ENCODE results near the gene LRCH3. TPM values are rescaled to one million over a fixed set of nuclear protein-coding genes. Genes with fewer than 3 reads are reported as not detected.
A peak's percentile ranks its signal among the peaks of the same experiment; 100 is the strongest.

The LRCH3 gene
- total RNA-seq, 2 experiments from 2014 or later: 30.8 to 36.0 TPM

GRCh38 chr3:197847866-197848401 lies 56.9 kb downstream of the LRCH3 start:
- peak; percentile 59 for DNase-seq
- peak overlapping the region; percentile 58 for H3K4me3 Mint-ChIP-seq
- intact Hi-C loops (cut with micrococcal nuclease): loop anchor here (1.0 kb wide), 1 partner anchor 55 kb away; no protein-coding TSS in a partner anchor
- peaks cover 23% of the 10 kb centered on the region for H3K4me1 Mint-ChIP-seq (ENCODE audit: low read depth)
- H3K36me3 Mint-ChIP-seq (ENCODE audit: low read depth): peaks cover 38% of the 10 kb centered on the region
- H3K27me3 Mint-ChIP-seq (ENCODE audit: low read depth): no peaks in the 10 kb centered on the region
- CTCF ChIA-PET: interaction anchor here (0.9 to 1.3 kb wide), 2 partner anchors 30 to 112 kb away, joined by 4 read pairs; no protein-coding TSS in a partner anchor
- peak overlapping the region; percentile 90 for H3K27ac Mint-ChIP-seq
- H3K9me3 Mint-ChIP-seq: no peaks in the 10 kb centered on the region

GRCh38 chr3:197854596-197855343 lies 63.7 kb downstream of the LRCH3 start:
- Mint-ChIP-seq H3K36me3 (ENCODE audit: low read depth) (peaks cover 26% of the 10 kb centered on the region), H3K27me3 (ENCODE audit: low read depth) (no peaks in the 10 kb centered on the region), H3K4me3 (no peak overlapping the region), H3K9me3 (no peaks in the 10 kb centered on the region), H3K27ac (no peak overlapping the region), H3K4me1 (ENCODE audit: low read depth) (no peaks in the 10 kb centered on the region)
- intact Hi-C loops (cut with micrococcal nuclease): no loop called here
- CTCF ChIA-PET: interaction anchor here (0.5 kb wide), 1 partner anchor 114 kb away, joined by 3 read pairs; no protein-coding TSS in a partner anchor
- no peak for DNase-seq

- Mint-ChIP-seq H3K27me3 (ENCODE audit: low read depth) (no peaks in the 10 kb centered on the region), H3K27ac (no peak overlapping the region), H3K9me3 (no peaks in the 10 kb centered on the region), H3K4me1 (ENCODE audit: low read depth) (no peaks in the 10 kb centered on the region), H3K36me3 (ENCODE audit: low read depth) (peaks cover 25% of the 10 kb centered on the region), H3K4me3 (no peak overlapping the region)
- CTCF ChIA-PET: no interaction called here
- no peak for DNase-seq
- intact Hi-C loops (cut with micrococcal nuclease): no loop called here
Measured at GRCh38 chr3:197855571-197855970, 64.5 kb downstream of the LRCH3 start.

GRCh38 chr3:197856199-197856816 lies 65.3 kb downstream of the LRCH3 start:
- no peak for DNase-seq
- CTCF ChIA-PET: no interaction called here
- peaks cover 22% of the 10 kb centered on the region for H3K36me3 Mint-ChIP-seq (ENCODE audit: low read depth)
- no peak overlapping the region for H3K27ac Mint-ChIP-seq
- intact Hi-C loops (cut with micrococcal nuclease): no loop called here
- no peak overlapping the region for H3K4me3 Mint-ChIP-seq
- no peaks in the 10 kb centered on the region for H3K27me3 Mint-ChIP-seq (ENCODE audit: low read depth)
- no peaks in the 10 kb centered on the region for H3K9me3 Mint-ChIP-seq
- H3K4me1 Mint-ChIP-seq (ENCODE audit: low read depth): no peaks in the 10 kb centered on the region

- H3K9me3 Mint-ChIP-seq: no peaks in the 10 kb centered on the region
- CTCF ChIA-PET: interaction anchor here (0.6 kb wide), 1 partner anchor 71 kb away, joined by 3 read pairs; no protein-coding TSS in a partner anchor
- no peaks in the 10 kb centered on the region for H3K27me3 Mint-ChIP-seq (ENCODE audit: low read depth)
- H3K27ac Mint-ChIP-seq: no peak overlapping the region
- H3K36me3 Mint-ChIP-seq (ENCODE audit: low read depth): peaks cover 19% of the 10 kb centered on the region
- no peaks in the 10 kb centered on the region for H3K4me1 Mint-ChIP-seq (ENCODE audit: low read depth)
- no peak for DNase-seq
- H3K4me3 Mint-ChIP-seq: no peak overlapping the region
- intact Hi-C loops (cut with micrococcal nuclease): no loop called here
Measured at GRCh38 chr3:197858133-197858532, 67.1 kb downstream of the LRCH3 start.

- H3K4me1 Mint-ChIP-seq (ENCODE audit: low read depth): no peaks in the 10 kb centered on the region
- no peak overlapping the region for H3K4me3 Mint-ChIP-seq
- no peak for DNase-seq
- CTCF ChIA-PET: no interaction called here
- no peaks in the 10 kb centered on the region for H3K9me3 Mint-ChIP-seq
- peaks cover 19% of the 10 kb centered on the region for H3K36me3 Mint-ChIP-seq (ENCODE audit: low read depth)
- H3K27ac Mint-ChIP-seq: no peak overlapping the region
- intact Hi-C loops (cut with micrococcal nuclease): no loop called here
- H3K27me3 Mint-ChIP-seq (ENCODE audit: low read depth): no peaks in the 10 kb centered on the region
Measured at GRCh38 chr3:197858598-197858997, 67.5 kb downstream of the LRCH3 start.

GRCh38 chr3:197866035-197866434 lies 75.0 kb downstream of the LRCH3 start:
- Mint-ChIP-seq H3K27me3 (ENCODE audit: low read depth) (no peaks in the 10 kb centered on the region), H3K27ac (no peak overlapping the region), H3K4me3 (no peak overlapping the region), H3K4me1 (ENCODE audit: low read depth) (peaks cover 8% of the 10 kb centered on the region), H3K9me3 (no peaks in the 10 kb centered on the region), H3K36me3 (ENCODE audit: low read depth) (peaks cover 14% of the 10 kb centered on the region)
- CTCF ChIA-PET: no interaction called here
- intact Hi-C loops (cut with micrococcal nuclease): no loop called here
- DNase-seq: no peak

GRCh38 chr3:197873329-197873728 lies 82.3 kb downstream of the LRCH3 start:
- no peak overlapping the region for H3K4me3 Mint-ChIP-seq
- H3K9me3 Mint-ChIP-seq: no peaks in the 10 kb centered on the region
- peaks cover 35% of the 10 kb centered on the region for H3K36me3 Mint-ChIP-seq (ENCODE audit: low read depth)
- no peaks in the 10 kb centered on the region for H3K27me3 Mint-ChIP-seq (ENCODE audit: low read depth)
- peaks cover 11% of the 10 kb centered on the region for H3K4me1 Mint-ChIP-seq (ENCODE audit: low read depth)
- CTCF ChIA-PET: no interaction called here
- DNase-seq: no peak
- H3K27ac Mint-ChIP-seq: no peak overlapping the region
- intact Hi-C loops (cut with micrococcal nuclease): no loop called here

GRCh38 chr3:197874064-197874463 lies 83.0 kb downstream of the LRCH3 start:
- Mint-ChIP-seq H3K9me3 (no peaks in the 10 kb centered on the region), H3K36me3 (ENCODE audit: low read depth) (peaks cover 36% of the 10 kb centered on the region), H3K27me3 (ENCODE audit: low read depth) (no peaks in the 10 kb centered on the region), H3K4me3 (no peak overlapping the region), H3K27ac (no peak overlapping the region), H3K4me1 (ENCODE audit: low read depth) (peaks cover 11% of the 10 kb centered on the region)
- DNase-seq: no peak
- CTCF ChIA-PET: no interaction called here
- intact Hi-C loops (cut with micrococcal nuclease): no loop called here

- Mint-ChIP-seq H3K27me3 (ENCODE audit: low read depth) (no peaks in the 10 kb centered on the region), H3K27ac (no peak overlapping the region), H3K4me1 (ENCODE audit: low read depth) (peaks cover 11% of the 10 kb centered on the region), H3K9me3 (no peaks in the 10 kb centered on the region), H3K36me3 (ENCODE audit: low read depth) (peaks cover 36% of the 10 kb centered on the region), H3K4me3 (no peak overlapping the region)
- DNase-seq: no peak
- intact Hi-C loops (cut with micrococcal nuclease): no loop called here
- CTCF ChIA-PET: no interaction called here
Measured at GRCh38 chr3:197874653-197875052, 83.6 kb downstream of the LRCH3 start.

- Mint-ChIP-seq H3K27ac (peak overlapping the region; percentile 79), H3K4me3 (no peak overlapping the region), H3K36me3 (ENCODE audit: low read depth) (peaks cover 26% of the 10 kb centered on the region), H3K4me1 (ENCODE audit: low read depth) (peaks cover 18% of the 10 kb centered on the region), H3K27me3 (ENCODE audit: low read depth) (no peaks in the 10 kb centered on the region), H3K9me3 (no peaks in the 10 kb centered on the region)
- no peak for DNase-seq
- intact Hi-C loops (cut with micrococcal nuclease): no loop called here
- CTCF ChIA-PET: no interaction called here
Measured at GRCh38 chr3:197877902-197878301, 86.8 kb downstream of the LRCH3 start.

GRCh38 chr3:197878427-197878826 lies 87.4 kb downstream of the LRCH3 start:
- Mint-ChIP-seq H3K27me3 (ENCODE audit: low read depth) (no peaks in the 10 kb centered on the region), H3K27ac (peak overlapping the region; percentile 79), H3K36me3 (ENCODE audit: low read depth) (peaks cover 22% of the 10 kb centered on the region), H3K9me3 (no peaks in the 10 kb centered on the region), H3K4me1 (ENCODE audit: low read depth) (peaks cover 18% of the 10 kb centered on the region), H3K4me3 (peak overlapping the region; percentile 21)
- intact Hi-C loops (cut with micrococcal nuclease): no loop called here
- CTCF ChIA-PET: no interaction called here
- peak; percentile 80 for DNase-seq
